Measurements from ENCODE around the gene SIGLEC7. TPM values are rescaled to one million over a fixed set of nuclear protein-coding genes. Genes with fewer than 3 reads are reported as not detected.

The SIGLEC7 gene
- total RNA-seq, 4 donors from 2014 or later = not detected

DNA sequence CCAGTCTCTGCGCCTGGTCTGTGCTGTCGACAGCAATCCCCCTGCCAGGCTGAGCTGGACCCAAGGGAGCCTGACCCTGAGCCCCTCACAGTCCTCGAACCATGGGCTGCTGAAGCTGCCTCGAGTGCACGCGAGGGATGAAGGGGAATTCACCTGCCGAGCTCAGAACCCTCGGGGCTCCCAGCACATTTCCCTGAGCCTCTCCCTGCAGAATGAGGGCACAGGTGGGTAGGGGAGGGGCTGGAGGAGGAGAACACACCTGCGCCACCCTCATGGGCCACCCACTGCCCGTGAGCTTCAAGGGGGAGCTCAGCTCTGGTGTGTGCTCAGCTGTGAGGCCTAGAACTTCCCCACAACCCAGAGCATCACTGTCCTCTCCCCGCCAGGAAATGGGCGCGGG lies 44.2 kb downstream of the SIGLEC7 start:
- H3K27ac ChIP-seq = no peak overlapping the region
- H3K36me3 ChIP-seq = no peaks in the 10 kb centered on the region
- DNase-seq (ENCODE audit: low spot score in 2 of 2) = no peak
- no peaks in the 10 kb centered on the region for H3K9me3 ChIP-seq
- 49% methylated on average over 5 of the region's 13 CpGs for WGBS
- H3K4me3 ChIP-seq = no peak overlapping the region
- H3K4me1 ChIP-seq = no peaks in the 10 kb centered on the region
- TF ChIP-seq, protein P1, sequence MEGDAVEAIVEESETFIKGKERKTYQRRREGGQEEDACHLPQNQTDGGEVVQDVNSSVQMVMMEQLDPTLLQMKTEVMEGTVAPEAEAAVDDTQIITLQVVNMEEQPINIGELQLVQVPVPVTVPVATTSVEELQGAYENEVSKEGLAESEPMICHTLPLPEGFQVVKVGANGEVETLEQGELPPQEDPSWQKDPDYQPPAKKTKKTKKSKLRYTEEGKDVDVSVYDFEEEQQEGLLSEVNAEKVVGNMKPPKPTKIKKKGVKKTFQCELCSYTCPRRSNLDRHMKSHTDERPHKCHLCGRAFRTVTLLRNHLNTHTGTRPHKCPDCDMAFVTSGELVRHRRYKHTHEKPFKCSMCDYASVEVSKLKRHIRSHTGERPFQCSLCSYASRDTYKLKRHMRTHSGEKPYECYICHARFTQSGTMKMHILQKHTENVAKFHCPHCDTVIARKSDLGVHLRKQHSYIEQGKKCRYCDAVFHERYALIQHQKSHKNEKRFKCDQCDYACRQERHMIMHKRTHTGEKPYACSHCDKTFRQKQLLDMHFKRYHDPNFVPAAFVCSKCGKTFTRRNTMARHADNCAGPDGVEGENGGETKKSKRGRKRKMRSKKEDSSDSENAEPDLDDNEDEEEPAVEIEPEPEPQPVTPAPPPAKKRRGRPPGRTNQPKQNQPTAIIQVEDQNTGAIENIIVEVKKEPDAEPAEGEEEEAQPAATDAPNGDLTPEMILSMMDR (IDR thresholded peaks at IDR 0.05) = no peak
- no peak for TF ChIP-seq POLR2AphosphoS5 (IDR thresholded peaks at IDR 0.05)
- TF ChIP-seq EP300 (IDR thresholded peaks at IDR 0.05) = no peak
- TF ChIP-seq POLR2A (IDR thresholded peaks at IDR 0.05) = no peak
- H3K27me3 ChIP-seq = peaks cover 32% of the 10 kb centered on the region

DNA sequence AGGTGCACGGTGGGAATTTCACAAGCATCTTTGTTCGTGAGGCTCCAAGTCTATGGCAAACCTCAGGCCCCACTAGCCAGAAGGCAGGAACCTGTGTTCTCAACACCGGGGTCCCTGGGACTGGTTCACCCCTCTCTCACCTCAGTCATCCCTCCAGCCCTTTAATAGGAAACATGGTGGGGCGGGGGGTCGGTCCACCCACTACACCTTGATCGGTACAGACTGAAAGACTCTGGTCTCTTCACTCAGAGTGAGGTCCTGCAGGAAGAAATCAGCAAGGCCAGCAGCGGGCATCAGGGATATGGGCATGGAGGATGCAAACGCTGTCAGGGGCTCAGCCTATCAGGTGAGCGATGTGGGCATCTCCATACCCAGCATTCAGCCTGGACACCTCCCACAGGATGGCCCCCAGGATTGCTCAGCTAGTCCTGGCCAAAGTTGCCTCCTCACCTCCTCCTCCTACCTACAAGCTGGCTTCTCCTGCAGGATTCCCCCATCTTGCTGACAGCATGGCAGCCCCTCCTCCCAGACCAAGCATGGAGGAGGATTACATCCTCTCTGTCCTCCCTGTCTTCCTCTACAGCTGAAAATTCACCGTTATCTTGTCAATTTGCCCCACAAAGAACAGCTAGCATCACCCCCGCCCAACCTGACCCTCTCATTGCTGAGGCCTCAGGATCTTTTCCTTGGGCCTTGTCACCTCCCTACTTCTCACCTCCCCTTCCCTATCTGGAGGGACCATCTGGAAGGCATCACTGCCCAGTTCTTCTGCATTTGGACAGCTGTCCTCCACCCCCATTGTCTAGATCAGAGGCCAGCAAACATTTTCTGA lies 45.5 kb downstream of the SIGLEC7 start:
- no peak for DNase-seq (ENCODE audit: low spot score in 2 of 2)
- 95% methylated on average over 8 of the region's 11 CpGs for WGBS
- Histone ChIP-seq H3K9me3 (no peaks in the 10 kb centered on the region), H3K27ac (no peak overlapping the region), H3K4me3 (no peak overlapping the region), H3K27me3 (peaks cover 25% of the 10 kb centered on the region), H3K36me3 (no peaks in the 10 kb centered on the region), H3K4me1 (no peaks in the 10 kb centered on the region)
- no peak for TF ChIP-seq POLR2AphosphoS5 (IDR thresholded peaks at IDR 0.05)
- no peak for TF ChIP-seq POLR2A (IDR thresholded peaks at IDR 0.05)
- TF ChIP-seq, protein P1 (IDR thresholded peaks at IDR 0.05) = no peak
- TF ChIP-seq EP300 (IDR thresholded peaks at IDR 0.05) = no peak

DNA sequence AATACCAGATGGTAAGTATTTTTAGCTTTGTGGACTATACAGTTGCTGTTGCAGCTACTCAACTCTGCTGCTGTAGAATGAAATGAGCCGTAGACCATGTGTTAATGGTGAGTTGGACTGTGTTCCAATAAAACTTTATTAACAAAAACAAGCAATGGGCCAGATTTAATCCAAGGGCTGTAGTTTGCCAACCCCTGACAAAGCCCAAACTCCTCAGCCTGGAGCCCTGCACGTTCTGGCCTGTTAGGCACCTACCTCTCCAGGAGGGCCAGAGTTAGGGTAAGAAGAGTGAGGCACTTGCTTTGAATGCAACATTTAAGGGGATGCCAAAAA lies 46.1 kb downstream of the SIGLEC7 start:
- H3K4me3 ChIP-seq = no peak overlapping the region
- no peak overlapping the region for H3K27ac ChIP-seq
- H3K4me1 ChIP-seq = no peaks in the 10 kb centered on the region
- WGBS = 67% methylated on average over 2 of the region's 2 CpGs
- TF ChIP-seq POLR2A (IDR thresholded peaks at IDR 0.05) (no peak), POLR2AphosphoS5 (IDR thresholded peaks at IDR 0.05) (no peak), EP300 (IDR thresholded peaks at IDR 0.05) (no peak)
- TF ChIP-seq, protein P1 (IDR thresholded peaks at IDR 0.05) = no peak
- H3K27me3 ChIP-seq = peaks cover 23% of the 10 kb centered on the region
- no peaks in the 10 kb centered on the region for H3K9me3 ChIP-seq
- no peak for DNase-seq (ENCODE audit: low spot score in 2 of 2)
- no peaks in the 10 kb centered on the region for H3K36me3 ChIP-seq

DNA sequence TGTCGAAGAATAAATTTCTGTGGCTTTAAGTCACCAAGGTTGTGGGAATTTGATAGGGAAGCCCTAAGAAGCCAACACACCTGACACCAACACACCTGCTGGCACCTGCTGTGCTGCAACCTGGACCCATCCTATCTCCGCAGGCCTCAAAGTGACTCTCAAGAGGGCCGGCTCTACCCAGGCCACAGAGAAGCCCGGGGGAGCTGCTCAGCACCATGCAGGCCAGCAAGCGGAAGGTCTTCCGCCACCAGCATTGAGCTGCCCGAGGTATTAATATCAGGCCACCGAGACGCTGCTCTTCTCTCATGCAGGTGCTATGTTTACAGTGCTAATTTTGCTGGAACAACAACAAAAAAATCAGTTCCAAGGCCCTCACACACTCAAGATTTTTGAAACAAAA lies 50.6 kb downstream of the SIGLEC7 start:
- no peaks in the 10 kb centered on the region for H3K27me3 ChIP-seq
- no peaks in the 10 kb centered on the region for H3K4me1 ChIP-seq
- H3K4me3 ChIP-seq = no peak overlapping the region
- H3K9me3 ChIP-seq = no peaks in the 10 kb centered on the region
- no peak for DNase-seq (ENCODE audit: low spot score in 2 of 2)
- TF ChIP-seq POLR2AphosphoS5 (IDR thresholded peaks at IDR 0.05) (no peak), EP300 (IDR thresholded peaks at IDR 0.05) (no peak), POLR2A (IDR thresholded peaks at IDR 0.05) (no peak)
- TF ChIP-seq, protein P1 (IDR thresholded peaks at IDR 0.05) = no peak
- no peaks in the 10 kb centered on the region for H3K36me3 ChIP-seq
- WGBS = 92% methylated on average over 6 of the region's 9 CpGs
- no peak overlapping the region for H3K27ac ChIP-seq

DNA sequence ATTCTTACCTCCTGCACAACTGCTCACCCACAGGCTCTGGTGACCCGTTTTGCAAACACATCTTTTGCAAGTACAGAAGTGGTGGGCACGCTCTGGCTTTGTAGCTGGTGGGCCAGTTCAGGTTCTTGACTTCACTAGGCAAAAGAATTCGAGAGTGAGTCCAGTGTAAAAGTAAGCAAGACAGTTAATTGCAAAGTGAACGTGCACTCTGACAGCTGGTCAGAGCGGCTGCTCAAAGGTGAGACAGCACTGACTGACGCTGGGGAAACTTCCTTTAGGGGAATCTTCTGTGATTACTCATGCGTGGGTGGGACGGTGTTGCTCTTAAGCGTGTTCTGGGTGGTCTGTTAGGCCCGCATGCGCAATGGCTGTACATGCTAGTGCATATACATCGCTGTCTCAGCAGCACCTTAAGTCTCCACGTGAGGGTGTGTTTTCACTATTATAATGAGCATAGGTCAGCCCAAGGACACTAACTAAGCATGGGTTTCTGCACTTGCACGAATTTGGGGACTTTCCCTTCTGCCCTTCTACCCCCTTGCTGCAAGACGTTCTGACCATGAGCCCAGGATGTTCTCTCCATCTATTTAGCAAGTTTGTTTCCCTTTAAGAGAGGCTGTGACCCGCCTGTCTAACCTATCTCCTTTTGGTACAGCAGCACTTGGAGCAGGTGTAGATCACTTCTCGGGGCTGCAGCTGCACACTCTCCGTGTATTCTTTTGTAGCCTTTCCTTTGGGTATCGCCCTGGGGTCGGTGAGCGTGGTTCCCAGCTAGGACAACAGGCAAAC lies 52.6 kb downstream of the SIGLEC7 start:
- H3K27me3 ChIP-seq = peaks cover 14% of the 10 kb centered on the region
- H3K9me3 ChIP-seq = no peaks in the 10 kb centered on the region
- WGBS = 47% methylated on average over 16 of the region's 21 CpGs
- H3K36me3 ChIP-seq = no peaks in the 10 kb centered on the region
- TF ChIP-seq EP300 (IDR thresholded peaks at IDR 0.05) = no peak
- TF ChIP-seq POLR2A (IDR thresholded peaks at IDR 0.05) = no peak
- TF ChIP-seq POLR2AphosphoS5 (IDR thresholded peaks at IDR 0.05) = no peak
- TF ChIP-seq, protein P1 (IDR thresholded peaks at IDR 0.05) = no peak
- no peaks in the 10 kb centered on the region for H3K4me1 ChIP-seq
- H3K4me3 ChIP-seq = no peak overlapping the region
- H3K27ac ChIP-seq = no peak overlapping the region
- no peak for DNase-seq (ENCODE audit: low spot score in 2 of 2)

Data from suprapubic skin (tissue), 4 donors.